HEK293 (cell line): ENCODE measurements around the gene STK32C.

Experiments used
- CTCF ChIA-PET: fragments of 350-600 bp; formaldehyde crosslinking; extraction: SDS; loops from one replicate; lab custom pipeline; 2021; ENCODE audit warnings: antibody characterized with exemption; lab: Yijun Ruan, JAX
- POLR2A ChIA-PET: fragments of 300-600 bp; formaldehyde crosslinking; extraction: SDS; loops from one replicate; lab custom pipeline; 2020; ENCODE audit warnings: antibody characterized with exemption, inconsistent platforms; lab: Yijun Ruan, JAX
- H3K27ac ChIP-seq: fragments of 200-500 bp; sonication (Bioruptor generic); 2 replicates; pipeline ENCODE4 v1.5.1; 2014; ENCODE audit warnings: low read depth, low read length, control low read depth, inconsistent platforms; ENCODE audit errors: extremely low read depth
- H3K36me3 ChIP-seq, 2 experiments: fragments of 200-500 bp in 1 of 2; sonication (Bioruptor generic) in 1 of 2; 1 replicate in 1 of 2; 2 replicates in 1 of 2; pipeline ENCODE4 v1.5.1; 2014 to 2017; ENCODE audit warnings: inconsistent platforms in 2 of 2, low read length in 2 of 2; ENCODE audit not compliant: control insufficient read depth in 2 of 2, insufficient read depth in 1 of 2
- H3K4me1 ChIP-seq: fragments of 200-500 bp; sonication (Bioruptor generic); 2 replicates; pipeline ENCODE4 v1.5.1; 2014; ENCODE audit warnings: mild to moderate bottlenecking, low read length, inconsistent platforms; ENCODE audit not compliant: control insufficient read depth, insufficient read depth
- H3K4me3 ChIP-seq: 2 replicates; pipeline ENCODE4 v1.5.1; 2011; ENCODE audit warnings: low read depth, mild to moderate bottlenecking, control low read depth, low read length, moderate library complexity
- H3K9me3 ChIP-seq: fragments of 200-500 bp; sonication (Bioruptor generic); 2 replicates; pipeline ENCODE4 v1.5.1; 2014; ENCODE audit warnings: low read depth, low read length, inconsistent platforms; ENCODE audit not compliant: control insufficient read depth, insufficient read depth
- ATF2 ChIP-seq: fragments of 450-650 bp; formaldehyde crosslinking; IDR thresholded peaks from 2 replicates; pipeline ENCODE4 v1.5.1; 2016; ENCODE audit warnings: missing biosample characterization, missing genetic modification characterization, low read depth
- ZFP41 ChIP-seq: fragments of 450-650 bp; formaldehyde crosslinking; IDR thresholded peaks from 2 replicates; pipeline ENCODE4 v1.5.1; 2016; ENCODE audit warnings: missing biosample characterization, missing genetic modification characterization, borderline replicate concordance
- ZNF10 ChIP-seq: fragments of 450-650 bp; formaldehyde crosslinking; IDR thresholded peaks from 2 replicates; pipeline ENCODE4 v1.5.1; 2017; ENCODE audit warnings: missing biosample characterization, missing genetic modification characterization
- ZNF146 ChIP-seq: fragments of 450-650 bp; formaldehyde crosslinking; IDR thresholded peaks from 2 replicates; pipeline ENCODE4 v1.5.1; 2016; ENCODE audit warnings: missing biosample characterization, missing genetic modification characterization
- ZNF174 ChIP-seq: fragments of 450-650 bp; formaldehyde crosslinking; IDR thresholded peaks from 2 replicates; pipeline ENCODE4 v1.5.0; 2017; ENCODE audit warnings: missing biosample characterization, mild to moderate bottlenecking, missing genetic modification characterization
- ZNF239 ChIP-seq: fragments of 450-650 bp; formaldehyde crosslinking; IDR thresholded peaks from 2 replicates; pipeline ENCODE4 v1.5.1; 2016; ENCODE audit warnings: missing biosample characterization, missing genetic modification characterization
- ZNF280C ChIP-seq: fragments of 450-650 bp; formaldehyde crosslinking; IDR thresholded peaks from 2 replicates; pipeline ENCODE4 v1.5.1; 2016; ENCODE audit warnings: missing biosample characterization, missing genetic modification characterization
- ZNF324 ChIP-seq: fragments of 450-650 bp; formaldehyde crosslinking; IDR thresholded peaks from 2 replicates; pipeline ENCODE4 v1.5.1; 2016; ENCODE audit warnings: missing biosample characterization, missing genetic modification characterization
- ZNF335 ChIP-seq: fragments of 450-650 bp; formaldehyde crosslinking; conservative IDR thresholded peaks from 2 replicates; pipeline ENCODE4 v1.5.1; 2016; ENCODE audit warnings: missing biosample characterization, missing genetic modification characterization
- ZNF366 ChIP-seq: fragments of 450-650 bp; formaldehyde crosslinking; conservative IDR thresholded peaks from 2 replicates; pipeline ENCODE4 v1.5.1; 2016; ENCODE audit warnings: missing biosample characterization, missing genetic modification characterization
- ZNF394 ChIP-seq: fragments of 450-650 bp; formaldehyde crosslinking; IDR thresholded peaks from 2 replicates; pipeline ENCODE4 v1.5.1; 2016; ENCODE audit warnings: missing biosample characterization, missing genetic modification characterization, mild to moderate bottlenecking, moderate library complexity, borderline replicate concordance
- ZNF426 ChIP-seq: fragments of 450-650 bp; formaldehyde crosslinking; IDR thresholded peaks from 2 replicates; pipeline ENCODE4 v1.5.1; 2017; ENCODE audit warnings: missing biosample characterization, missing genetic modification characterization, mild to moderate bottlenecking, inconsistent platforms, moderate library complexity
- ZNF473 ChIP-seq: fragments of 450-650 bp; formaldehyde crosslinking; IDR thresholded peaks from 2 replicates; pipeline ENCODE4 v1.5.1; 2017; ENCODE audit warnings: missing biosample characterization, missing genetic modification characterization
- ZNF549 ChIP-seq: fragments of 450-650 bp; IDR thresholded peaks from 2 replicates; pipeline ENCODE4 v1.5.1; 2018; ENCODE audit warnings: missing biosample characterization, missing genetic modification characterization, mild to moderate bottlenecking, inconsistent platforms, moderate library complexity
- ZNF558 ChIP-seq: fragments of 450-650 bp; formaldehyde crosslinking; IDR thresholded peaks from 2 replicates; pipeline ENCODE4 v1.5.1; 2016; ENCODE audit warnings: missing biosample characterization, missing genetic modification characterization
- ZNF596 ChIP-seq: fragments of 450-650 bp; IDR thresholded peaks from 2 replicates; pipeline ENCODE4 v1.5.0; 2018; ENCODE audit warnings: missing biosample characterization, mild to moderate bottlenecking, missing genetic modification characterization, moderate library complexity
- ZNF610 ChIP-seq: fragments of 450-650 bp; formaldehyde crosslinking; IDR thresholded peaks from 2 replicates; pipeline ENCODE4 v1.5.1; 2016; ENCODE audit warnings: missing biosample characterization, missing genetic modification characterization, borderline replicate concordance
- ZNF639 ChIP-seq: fragments of 450-650 bp; formaldehyde crosslinking; IDR thresholded peaks from 2 replicates; pipeline ENCODE4 v1.5.1; 2016; ENCODE audit warnings: missing biosample characterization, missing genetic modification characterization
- ZNF664 ChIP-seq: fragments of 450-650 bp; formaldehyde crosslinking; IDR thresholded peaks from 2 replicates; pipeline ENCODE4 v1.5.1; 2016; ENCODE audit warnings: missing biosample characterization, missing genetic modification characterization
- ZNF768 ChIP-seq: fragments of 450-650 bp; formaldehyde crosslinking; IDR thresholded peaks from 2 replicates; pipeline ENCODE4 v1.5.1; 2018; ENCODE audit warnings: missing biosample characterization, mild to moderate bottlenecking, missing genetic modification characterization
- TF ChIP-seq, protein P1 (sequence below): fragments of 450-650 bp; formaldehyde crosslinking; IDR thresholded peaks from 2 replicates; pipeline ENCODE4 v1.5.1; 2016; ENCODE audit warnings: missing biosample characterization, missing genetic modification characterization
- TF ChIP-seq, protein P2 (sequence below): fragments of 450-650 bp; formaldehyde crosslinking; IDR thresholded peaks from 2 replicates; pipeline ENCODE4 v1.5.1; 2016; ENCODE audit warnings: missing biosample characterization, missing genetic modification characterization, borderline replicate concordance
- TF ChIP-seq, protein P3 (sequence below): fragments of 450-650 bp; formaldehyde crosslinking; IDR thresholded peaks from 2 replicates; pipeline ENCODE4 v1.5.1; 2016; ENCODE audit warnings: missing biosample characterization, missing genetic modification characterization, low read depth

STK32C gene

GRCh38 chr10:132351611-132352010, 43.9 kb upstream of the STK32C start:
- ChIA-PET CTCF (interaction anchor here (2.6 kb wide), 1 partner anchor 128 kb away, joined by 12 read pairs; no protein-coding TSS in a partner anchor), POLR2A (no interaction called here)
- H3K36me3 ChIP-seq = no peaks in the 10 kb centered on the region

GRCh38 chr10:132350946-132351345, 43.2 kb upstream of the STK32C start:
- H3K4me1 ChIP-seq = no peaks in the 10 kb centered on the region

More at GRCh38 chr10:132351611-132352010, 43.9 kb upstream of the STK32C start:
- TF ChIP-seq ZNF768 (tag by site-specific recombination) = no peak
- TF ChIP-seq, protein P1, sequence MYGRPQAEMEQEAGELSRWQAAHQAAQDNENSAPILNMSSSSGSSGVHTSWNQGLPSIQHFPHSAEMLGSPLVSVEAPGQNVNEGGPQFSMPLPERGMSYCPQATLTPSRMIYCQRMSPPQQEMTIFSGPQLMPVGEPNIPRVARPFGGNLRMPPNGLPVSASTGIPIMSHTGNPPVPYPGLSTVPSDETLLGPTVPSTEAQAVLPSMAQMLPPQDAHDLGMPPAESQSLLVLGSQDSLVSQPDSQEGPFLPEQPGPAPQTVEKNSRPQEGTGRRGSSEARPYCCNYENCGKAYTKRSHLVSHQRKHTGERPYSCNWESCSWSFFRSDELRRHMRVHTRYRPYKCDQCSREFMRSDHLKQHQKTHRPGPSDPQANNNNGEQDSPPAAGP (tag by site-specific recombination) = no peak
- no peak for TF ChIP-seq ZNF335 (tag by site-specific recombination)
- no peak for TF ChIP-seq ZNF324
- TF ChIP-seq ZNF426 (tag by site-specific recombination) = no peak
- no peak for TF ChIP-seq ZNF366
- TF ChIP-seq ZNF280C (tag by site-specific recombination) = no peak
- TF ChIP-seq ZNF549 = no peak
- TF ChIP-seq ZNF558 (tag by site-specific recombination) = no peak
- no peak for TF ChIP-seq ZFP41 (tag by site-specific recombination)
- TF ChIP-seq ZNF146 (tag by site-specific recombination) = no peak
- no peak for TF ChIP-seq ZNF610 (tag by site-specific recombination)
- no peak for TF ChIP-seq ZNF473 (tag by site-specific recombination)
- Histone ChIP-seq H3K9me3 (no peaks in the 10 kb centered on the region), H3K4me1 (no peaks in the 10 kb centered on the region), H3K27ac (no peak overlapping the region), H3K4me3 (no peak overlapping the region)

More at GRCh38 chr10:132350946-132351345, 43.2 kb upstream of the STK32C start:
- CTCF ChIA-PET = interaction anchor here (1.2 to 2.6 kb wide), 2 partner anchors 111 to 127 kb away, joined by 3 to 12 read pairs; no protein-coding TSS in a partner anchor
- Histone ChIP-seq H3K4me3 (no peak overlapping the region), H3K27ac (no peak overlapping the region), H3K9me3 (no peaks in the 10 kb centered on the region), H3K36me3 (no peaks in the 10 kb centered on the region)
- POLR2A ChIA-PET = no interaction called here
- TF ChIP-seq ZNF639 (tag by site-specific recombination) (no peak), ATF2 (tag by site-specific recombination) (no peak), ZNF174 (tag by site-specific recombination) (no peak), ZNF664 (tag by site-specific recombination) (no peak), ZNF394 (tag by site-specific recombination) (no peak), ZNF239 (tag by site-specific recombination) (no peak), ZNF10 (tag by site-specific recombination) (no peak), ZNF596 (tag by site-specific recombination) (no peak)
- TF ChIP-seq, protein P2, sequence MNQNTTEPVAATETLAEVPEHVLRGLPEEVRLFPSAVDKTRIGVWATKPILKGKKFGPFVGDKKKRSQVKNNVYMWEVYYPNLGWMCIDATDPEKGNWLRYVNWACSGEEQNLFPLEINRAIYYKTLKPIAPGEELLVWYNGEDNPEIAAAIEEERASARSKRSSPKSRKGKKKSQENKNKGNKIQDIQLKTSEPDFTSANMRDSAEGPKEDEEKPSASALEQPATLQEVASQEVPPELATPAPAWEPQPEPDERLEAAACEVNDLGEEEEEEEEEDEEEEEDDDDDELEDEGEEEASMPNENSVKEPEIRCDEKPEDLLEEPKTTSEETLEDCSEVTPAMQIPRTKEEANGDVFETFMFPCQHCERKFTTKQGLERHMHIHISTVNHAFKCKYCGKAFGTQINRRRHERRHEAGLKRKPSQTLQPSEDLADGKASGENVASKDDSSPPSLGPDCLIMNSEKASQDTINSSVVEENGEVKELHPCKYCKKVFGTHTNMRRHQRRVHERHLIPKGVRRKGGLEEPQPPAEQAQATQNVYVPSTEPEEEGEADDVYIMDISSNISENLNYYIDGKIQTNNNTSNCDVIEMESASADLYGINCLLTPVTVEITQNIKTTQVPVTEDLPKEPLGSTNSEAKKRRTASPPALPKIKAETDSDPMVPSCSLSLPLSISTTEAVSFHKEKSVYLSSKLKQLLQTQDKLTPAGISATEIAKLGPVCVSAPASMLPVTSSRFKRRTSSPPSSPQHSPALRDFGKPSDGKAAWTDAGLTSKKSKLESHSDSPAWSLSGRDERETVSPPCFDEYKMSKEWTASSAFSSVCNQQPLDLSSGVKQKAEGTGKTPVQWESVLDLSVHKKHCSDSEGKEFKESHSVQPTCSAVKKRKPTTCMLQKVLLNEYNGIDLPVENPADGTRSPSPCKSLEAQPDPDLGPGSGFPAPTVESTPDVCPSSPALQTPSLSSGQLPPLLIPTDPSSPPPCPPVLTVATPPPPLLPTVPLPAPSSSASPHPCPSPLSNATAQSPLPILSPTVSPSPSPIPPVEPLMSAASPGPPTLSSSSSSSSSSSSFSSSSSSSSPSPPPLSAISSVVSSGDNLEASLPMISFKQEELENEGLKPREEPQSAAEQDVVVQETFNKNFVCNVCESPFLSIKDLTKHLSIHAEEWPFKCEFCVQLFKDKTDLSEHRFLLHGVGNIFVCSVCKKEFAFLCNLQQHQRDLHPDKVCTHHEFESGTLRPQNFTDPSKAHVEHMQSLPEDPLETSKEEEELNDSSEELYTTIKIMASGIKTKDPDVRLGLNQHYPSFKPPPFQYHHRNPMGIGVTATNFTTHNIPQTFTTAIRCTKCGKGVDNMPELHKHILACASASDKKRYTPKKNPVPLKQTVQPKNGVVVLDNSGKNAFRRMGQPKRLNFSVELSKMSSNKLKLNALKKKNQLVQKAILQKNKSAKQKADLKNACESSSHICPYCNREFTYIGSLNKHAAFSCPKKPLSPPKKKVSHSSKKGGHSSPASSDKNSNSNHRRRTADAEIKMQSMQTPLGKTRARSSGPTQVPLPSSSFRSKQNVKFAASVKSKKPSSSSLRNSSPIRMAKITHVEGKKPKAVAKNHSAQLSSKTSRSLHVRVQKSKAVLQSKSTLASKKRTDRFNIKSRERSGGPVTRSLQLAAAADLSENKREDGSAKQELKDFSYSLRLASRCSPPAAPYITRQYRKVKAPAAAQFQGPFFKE (tag by site-specific recombination) = no peak
- TF ChIP-seq, protein P3, sequence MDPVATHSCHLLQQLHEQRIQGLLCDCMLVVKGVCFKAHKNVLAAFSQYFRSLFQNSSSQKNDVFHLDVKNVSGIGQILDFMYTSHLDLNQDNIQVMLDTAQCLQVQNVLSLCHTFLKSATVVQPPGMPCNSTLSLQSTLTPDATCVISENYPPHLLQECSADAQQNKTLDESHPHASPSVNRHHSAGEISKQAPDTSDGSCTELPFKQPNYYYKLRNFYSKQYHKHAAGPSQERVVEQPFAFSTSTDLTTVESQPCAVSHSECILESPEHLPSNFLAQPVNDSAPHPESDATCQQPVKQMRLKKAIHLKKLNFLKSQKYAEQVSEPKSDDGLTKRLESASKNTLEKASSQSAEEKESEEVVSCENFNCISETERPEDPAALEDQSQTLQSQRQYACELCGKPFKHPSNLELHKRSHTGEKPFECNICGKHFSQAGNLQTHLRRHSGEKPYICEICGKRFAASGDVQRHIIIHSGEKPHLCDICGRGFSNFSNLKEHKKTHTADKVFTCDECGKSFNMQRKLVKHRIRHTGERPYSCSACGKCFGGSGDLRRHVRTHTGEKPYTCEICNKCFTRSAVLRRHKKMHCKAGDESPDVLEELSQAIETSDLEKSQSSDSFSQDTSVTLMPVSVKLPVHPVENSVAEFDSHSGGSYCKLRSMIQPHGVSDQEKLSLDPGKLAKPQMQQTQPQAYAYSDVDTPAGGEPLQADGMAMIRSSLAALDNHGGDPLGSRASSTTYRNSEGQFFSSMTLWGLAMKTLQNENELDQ (tag by site-specific recombination) = no peak
